ENCODE data around the gene MTMR3.

Gene MTMR3

GRCh38 chr22:29870574-29870973 is 12.4 kb upstream of the MTMR3 start:
- Histone ChIP-seq H3K36me3 (ENCODE audit: control insufficient read depth, low read length) (no peaks in the 10 kb centered on the region), H3K9me3 (ENCODE audit: control insufficient read depth, insufficient read depth, low read length) (no peaks in the 10 kb centered on the region), H3K9me2 (replicated peaks; ENCODE audit: control insufficient read depth, low read length) (no peaks in the 10 kb centered on the region), H3K4me1 (ENCODE audit: control insufficient read depth, low read length) (peaks cover 6% of the 10 kb centered on the region), H3K4me3 (ENCODE audit: low read length) (no peak overlapping the region), H4K20me1 (ENCODE audit: control insufficient read depth, insufficient read depth, low read depth, low read length) (no peaks in the 10 kb centered on the region), H3F3A (ENCODE audit: control insufficient read depth, insufficient read depth) (no peaks in the 10 kb centered on the region), H3K27ac (ENCODE audit: low read depth, low read length) (no peak overlapping the region), H3K79me2 (ENCODE audit: control insufficient read depth, low read length) (no peaks in the 10 kb centered on the region), H3K27me3 (ENCODE audit: control insufficient read depth, low read length) (peaks cover 6% of the 10 kb centered on the region; the same call in 1 of the 2 replicates), H3K4me2 (ENCODE audit: low read length) (no peak overlapping the region)
- TF ChIP-seq CTCF (IDR thresholded peaks at IDR 0.05; ENCODE audit: low read depth, low read length, poor library complexity, severe bottlenecking) (no peak), EZH2phosphoT487 (IDR thresholded peaks at IDR 0.05; ENCODE audit: borderline replicate concordance, low read length) (no peak)

- Histone ChIP-seq H3K27ac (ENCODE audit: low read depth, low read length) (no peak overlapping the region), H3K4me3 (ENCODE audit: low read length) (no peak overlapping the region), H4K20me1 (ENCODE audit: control insufficient read depth, insufficient read depth, low read depth, low read length) (no peaks in the 10 kb centered on the region)
Measured at GRCh38 chr22:29871684-29872083, 11.3 kb upstream of the MTMR3 start.

GRCh38 chr22:29872144-29872893 is 10.7 kb upstream of the MTMR3 start:
- no peak overlapping the region for H3K4me3 ChIP-seq (ENCODE audit: low read length)
- no peak overlapping the region for H3K4me2 ChIP-seq (ENCODE audit: low read length)
- no peaks in the 10 kb centered on the region for H3K79me2 ChIP-seq (ENCODE audit: control insufficient read depth, low read length)
- H3F3A ChIP-seq (ENCODE audit: control insufficient read depth, insufficient read depth), result no peaks in the 10 kb centered on the region
- H3K9me2 ChIP-seq (replicated peaks; ENCODE audit: control insufficient read depth, low read length), result no peaks in the 10 kb centered on the region
- H3K27me3 ChIP-seq (ENCODE audit: control insufficient read depth, low read length), result peaks cover 6% of the 10 kb centered on the region; the same call in 1 of the 2 replicates
- peaks cover 6% of the 10 kb centered on the region for H3K4me1 ChIP-seq (ENCODE audit: control insufficient read depth, low read length)
- H4K20me1 ChIP-seq (ENCODE audit: control insufficient read depth, insufficient read depth, low read depth, low read length), result no peaks in the 10 kb centered on the region
- H3K9me3 ChIP-seq (ENCODE audit: control insufficient read depth, insufficient read depth, low read length), result no peaks in the 10 kb centered on the region
- no peaks in the 10 kb centered on the region for H3K36me3 ChIP-seq (ENCODE audit: control insufficient read depth, low read length)
- no peak overlapping the region for H3K27ac ChIP-seq (ENCODE audit: low read depth, low read length)
- no peak for TF ChIP-seq EZH2phosphoT487 (IDR thresholded peaks at IDR 0.05; ENCODE audit: borderline replicate concordance, low read length)
- TF ChIP-seq CTCF (IDR thresholded peaks at IDR 0.05; ENCODE audit: low read depth, low read length, poor library complexity, severe bottlenecking), result no peak

More at GRCh38 chr22:29871684-29872083, 11.3 kb upstream of the MTMR3 start:
- H3F3A ChIP-seq (ENCODE audit: control insufficient read depth, insufficient read depth), result no peaks in the 10 kb centered on the region
- TF ChIP-seq CTCF (IDR thresholded peaks at IDR 0.05; ENCODE audit: low read depth, low read length, poor library complexity, severe bottlenecking) (no peak), EZH2phosphoT487 (IDR thresholded peaks at IDR 0.05; ENCODE audit: borderline replicate concordance, low read length) (no peak)
- no peak overlapping the region for H3K4me2 ChIP-seq (ENCODE audit: low read length)
- H3K36me3 ChIP-seq (ENCODE audit: control insufficient read depth, low read length), result no peaks in the 10 kb centered on the region
- no peaks in the 10 kb centered on the region for H3K9me3 ChIP-seq (ENCODE audit: control insufficient read depth, insufficient read depth, low read length)
- H3K79me2 ChIP-seq (ENCODE audit: control insufficient read depth, low read length), result no peaks in the 10 kb centered on the region
- no peaks in the 10 kb centered on the region for H3K9me2 ChIP-seq (replicated peaks; ENCODE audit: control insufficient read depth, low read length)
- peaks cover 6% of the 10 kb centered on the region for H3K4me1 ChIP-seq (ENCODE audit: control insufficient read depth, low read length)
- peaks cover 6% of the 10 kb centered on the region; the same call in 1 of the 2 replicates for H3K27me3 ChIP-seq (ENCODE audit: control insufficient read depth, low read length)

All from DOHH2 (cell line).